Left lung (tissue), 10 donors: ENCODE data around the gene TRPV5. TPM values are rescaled to one million over a fixed set of nuclear protein-coding genes. Genes with fewer than 3 reads are reported as not detected.

Experiments used
- ATAC-seq: fragments of 200-7000 bp; cut with Tn5 transposase; one replicate; pipeline ENCODE4 v1.9.1; 2020; ENCODE audit warnings: moderate library complexity
- DNase-seq, 4 donors: peaks; one replicate each; pipeline ENCODE4 v3.0.0-alpha.2; 2013 to 2020
- H3K27ac ChIP-seq, 2 donors: fragments of 200-600 bp; sonication (generic) in 1 of 2; one replicate each; pipeline versions ENCODE4 v1.5.0 to v1.8.0; 2020 to 2021
- H3K27me3 ChIP-seq, 2 donors: fragments of 200-600 bp; sonication (generic) in 1 of 2; one replicate each; pipeline versions ENCODE4 v1.5.0 to v1.8.0; 2020 to 2021
- H3K36me3 ChIP-seq, 2 donors: fragments of 200-600 bp; sonication (generic) in 1 of 2; one replicate each; pipeline versions ENCODE4 v1.5.0 to v1.8.0; 2020 to 2021
- H3K4me1 ChIP-seq, 2 donors: fragments of 200-600 bp; one replicate each; pipeline ENCODE4 v1.8.0; 2021
- H3K4me3 ChIP-seq, 2 donors: fragments of 200-600 bp; sonication (generic) in 1 of 2; one replicate each; pipeline versions ENCODE4 v1.5.0 to v1.8.0; 2020 to 2021; ENCODE audit warnings: mild to moderate bottlenecking in 1 of 2
- H3K9me3 ChIP-seq, 2 donors: fragments of 200-600 bp; sonication (generic) in 1 of 2; one replicate each; pipeline versions ENCODE4 v1.5.0 to v1.8.0; 2020 to 2021
- intact Hi-C, 2 donors: fragments of 100-400 bp; cut with DNase I; formaldehyde crosslinking; loops; one replicate each; pipeline versions ENCODE4 v1.11.2 to v1.14.2; 2022
- polyA plus RNA-seq, 6 donors: library from polyadenylated mRNA; unstranded; fragments of 120-200 nt; gene quantifications; one replicate each; pipeline ENCODE4 v1.2.1, GENCODE V29; 2013; ENCODE audit not compliant: insufficient read length in 6 of 6
- total RNA-seq, 2 donors: library from RNA; stranded (reverse); fragmentation: NEBNext Ultra II Directional; extraction: Animal tissue kit (Norgen Biotek cat#: 25700); gene quantifications; one replicate each; pipeline ENCODE4 v1.2.1, GENCODE V29; 2021
- TF ChIP-seq, protein P1 (sequence below), 2 donors: fragments of 200-600 bp; sonication (generic) in 1 of 2; IDR thresholded peaks; one replicate each; pipeline versions ENCODE4 v1.5.0 to v1.8.0; 2021; ENCODE audit warnings: antibody characterized with exemption in 2 of 2
- donor health status: DM: no; HTN: yes; CAD: no.
- donor health status: DM: no; HTN: no; CAD: no.

The TRPV5 gene
- total and polyA plus RNA-seq, 8 donors = 0.10 to 0.25 (median 0.16) TPM; not detected in 2

- H3K27ac ChIP-seq = no peak overlapping the region
- DNase-seq (no peak), ATAC-seq (no peak)
- no peaks in the 10 kb centered on the region for H3K36me3 ChIP-seq
- H3K9me3 ChIP-seq = no peaks in the 10 kb centered on the region
- no peaks in the 10 kb centered on the region for H3K4me1 ChIP-seq
- TF ChIP-seq, protein P1, sequence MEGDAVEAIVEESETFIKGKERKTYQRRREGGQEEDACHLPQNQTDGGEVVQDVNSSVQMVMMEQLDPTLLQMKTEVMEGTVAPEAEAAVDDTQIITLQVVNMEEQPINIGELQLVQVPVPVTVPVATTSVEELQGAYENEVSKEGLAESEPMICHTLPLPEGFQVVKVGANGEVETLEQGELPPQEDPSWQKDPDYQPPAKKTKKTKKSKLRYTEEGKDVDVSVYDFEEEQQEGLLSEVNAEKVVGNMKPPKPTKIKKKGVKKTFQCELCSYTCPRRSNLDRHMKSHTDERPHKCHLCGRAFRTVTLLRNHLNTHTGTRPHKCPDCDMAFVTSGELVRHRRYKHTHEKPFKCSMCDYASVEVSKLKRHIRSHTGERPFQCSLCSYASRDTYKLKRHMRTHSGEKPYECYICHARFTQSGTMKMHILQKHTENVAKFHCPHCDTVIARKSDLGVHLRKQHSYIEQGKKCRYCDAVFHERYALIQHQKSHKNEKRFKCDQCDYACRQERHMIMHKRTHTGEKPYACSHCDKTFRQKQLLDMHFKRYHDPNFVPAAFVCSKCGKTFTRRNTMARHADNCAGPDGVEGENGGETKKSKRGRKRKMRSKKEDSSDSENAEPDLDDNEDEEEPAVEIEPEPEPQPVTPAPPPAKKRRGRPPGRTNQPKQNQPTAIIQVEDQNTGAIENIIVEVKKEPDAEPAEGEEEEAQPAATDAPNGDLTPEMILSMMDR (IDR thresholded peaks at IDR 0.05) = no peak
- H3K27me3 ChIP-seq = no peaks in the 10 kb centered on the region
- intact Hi-C loops = no loop called here
- H3K4me3 ChIP-seq = no peak overlapping the region
Measured at GRCh38 chr7:142934056-142934455, 510 bp upstream of the TRPV5 start.

- intact Hi-C loops = no loop called here
- Histone ChIP-seq H3K4me3 (no peak overlapping the region), H3K27ac (no peak overlapping the region), H3K27me3 (no peaks in the 10 kb centered on the region), H3K4me1 (no peaks in the 10 kb centered on the region), H3K36me3 (no peaks in the 10 kb centered on the region), H3K9me3 (no peaks in the 10 kb centered on the region)
- ATAC-seq (no peak), DNase-seq (no peak)
- TF ChIP-seq, protein P1 (IDR thresholded peaks at IDR 0.05) = no peak
Measured at GRCh38 chr7:142933092-142933475, 462 bp downstream of the TRPV5 start.

DNA sequence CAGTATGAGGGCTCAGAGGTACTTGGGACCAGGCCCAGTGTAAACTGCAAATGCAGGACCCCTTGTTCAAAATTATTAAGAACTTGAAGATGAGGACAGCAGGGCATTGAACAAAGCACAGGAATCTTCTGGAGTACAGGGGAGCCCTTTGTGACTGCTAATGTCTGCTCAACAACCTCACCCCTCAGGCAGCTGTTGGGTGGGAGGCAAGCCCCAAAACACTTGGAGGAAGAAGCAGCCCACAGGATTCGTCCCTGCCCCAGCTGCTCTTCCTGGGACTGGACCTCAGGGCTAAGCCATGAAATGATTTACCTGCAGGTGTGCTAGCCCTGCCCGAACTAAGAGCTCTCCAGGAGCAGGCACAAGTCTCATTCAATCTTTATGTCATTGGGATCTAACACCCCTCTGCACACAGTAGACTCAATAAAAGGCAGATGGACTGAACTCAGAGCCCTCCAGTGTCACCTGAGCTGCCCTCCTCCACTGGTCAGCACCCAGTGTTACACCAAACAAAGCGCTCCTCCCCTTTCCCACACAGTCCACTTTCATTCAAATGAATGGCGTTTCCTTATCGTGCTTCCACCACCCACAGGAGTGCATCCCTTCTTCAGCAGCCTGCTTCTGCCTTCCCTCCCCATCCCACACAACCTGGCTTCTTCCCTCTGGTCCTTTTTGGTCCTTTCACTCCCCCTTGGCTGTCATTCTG lies 1.0 kb downstream of the TRPV5 start:
- no peaks in the 10 kb centered on the region for H3K36me3 ChIP-seq
- TF ChIP-seq, protein P1 (IDR thresholded peaks at IDR 0.05) = no peak

GRCh38 chr7:142930126-142930730 lies 3.3 kb downstream of the TRPV5 start:
- DNase-seq (no peak), ATAC-seq (no peak)
- Histone ChIP-seq H3K27me3 (no peaks in the 10 kb centered on the region), H3K27ac (no peak overlapping the region), H3K36me3 (no peaks in the 10 kb centered on the region), H3K9me3 (no peaks in the 10 kb centered on the region), H3K4me1 (peaks cover 0 to 9% of the 10 kb centered on the region in 2 donors), H3K4me3 (no peak overlapping the region)
- intact Hi-C loops = no loop called here
- TF ChIP-seq, protein P1 (IDR thresholded peaks at IDR 0.05) = no peak

More for the DNA sequence above, 1.0 kb downstream of the TRPV5 start:
- Histone ChIP-seq H3K27me3 (no peaks in the 10 kb centered on the region), H3K27ac (no peak overlapping the region), H3K4me1 (no peaks in the 10 kb centered on the region), H3K4me3 (no peak overlapping the region), H3K9me3 (no peaks in the 10 kb centered on the region)
- no peak for ATAC-seq
- intact Hi-C loops = no loop called here
- no peak for DNase-seq

- ATAC-seq (no peak), DNase-seq (no peak)
- TF ChIP-seq, protein P1 (IDR thresholded peaks at IDR 0.05) = no peak
- H3K4me3 ChIP-seq = no peak overlapping the region
- peaks cover 0 to 9% of the 10 kb centered on the region in 2 donors for H3K4me1 ChIP-seq
- H3K36me3 ChIP-seq = no peaks in the 10 kb centered on the region
- H3K27me3 ChIP-seq = no peaks in the 10 kb centered on the region
- peak overlapping the region; percentile 14 to 96 for H3K27ac ChIP-seq
- intact Hi-C loops = no loop called here
- no peaks in the 10 kb centered on the region for H3K9me3 ChIP-seq
Measured at GRCh38 chr7:142927949-142928348, 5.6 kb downstream of the TRPV5 start.
